Measurements from ENCODE around the gene RET.

The RET gene

DNA sequence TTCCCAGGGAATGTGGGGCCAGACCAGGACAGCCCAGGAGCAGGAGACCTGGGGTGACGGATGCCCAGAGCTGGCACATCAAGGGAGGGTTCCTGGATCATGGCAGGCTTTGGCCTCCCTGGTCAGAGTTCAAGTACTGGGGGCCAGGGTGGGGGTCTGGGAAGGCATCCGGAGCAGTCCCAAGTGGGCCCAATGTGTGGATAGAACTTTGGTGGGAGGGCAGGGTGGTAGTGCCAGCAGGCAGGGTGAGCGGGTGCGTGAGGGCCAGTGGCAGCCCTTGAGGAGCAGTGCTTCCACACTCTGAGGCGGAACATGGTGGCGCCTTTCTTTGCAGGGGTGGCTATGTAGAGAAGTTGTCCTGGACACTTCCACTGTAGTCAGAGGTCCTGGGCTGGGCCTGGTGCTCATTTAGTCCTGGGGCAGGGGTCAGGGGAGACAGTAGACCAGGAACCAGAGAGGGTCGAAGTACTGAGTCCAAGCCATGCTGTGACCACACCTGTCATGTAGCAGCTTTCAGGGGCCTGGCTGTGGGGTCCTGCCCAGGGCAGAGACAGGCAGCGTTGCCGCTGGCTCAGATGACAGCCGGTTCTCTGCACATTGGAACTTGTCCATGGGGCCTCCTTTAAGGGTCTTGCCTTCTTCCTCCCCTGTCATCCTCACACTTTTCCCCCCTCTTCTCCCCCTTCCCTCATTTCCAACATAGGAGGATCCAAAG, 39.2 kb downstream of the RET start:
- TF ChIP-seq, protein P1, sequence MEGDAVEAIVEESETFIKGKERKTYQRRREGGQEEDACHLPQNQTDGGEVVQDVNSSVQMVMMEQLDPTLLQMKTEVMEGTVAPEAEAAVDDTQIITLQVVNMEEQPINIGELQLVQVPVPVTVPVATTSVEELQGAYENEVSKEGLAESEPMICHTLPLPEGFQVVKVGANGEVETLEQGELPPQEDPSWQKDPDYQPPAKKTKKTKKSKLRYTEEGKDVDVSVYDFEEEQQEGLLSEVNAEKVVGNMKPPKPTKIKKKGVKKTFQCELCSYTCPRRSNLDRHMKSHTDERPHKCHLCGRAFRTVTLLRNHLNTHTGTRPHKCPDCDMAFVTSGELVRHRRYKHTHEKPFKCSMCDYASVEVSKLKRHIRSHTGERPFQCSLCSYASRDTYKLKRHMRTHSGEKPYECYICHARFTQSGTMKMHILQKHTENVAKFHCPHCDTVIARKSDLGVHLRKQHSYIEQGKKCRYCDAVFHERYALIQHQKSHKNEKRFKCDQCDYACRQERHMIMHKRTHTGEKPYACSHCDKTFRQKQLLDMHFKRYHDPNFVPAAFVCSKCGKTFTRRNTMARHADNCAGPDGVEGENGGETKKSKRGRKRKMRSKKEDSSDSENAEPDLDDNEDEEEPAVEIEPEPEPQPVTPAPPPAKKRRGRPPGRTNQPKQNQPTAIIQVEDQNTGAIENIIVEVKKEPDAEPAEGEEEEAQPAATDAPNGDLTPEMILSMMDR (IDR thresholded peaks at IDR 0.05; ENCODE audit: extremely low read depth, missing control alignments), result no peak
- DNase-seq (ENCODE audit: low spot score), result no peak

DNA sequence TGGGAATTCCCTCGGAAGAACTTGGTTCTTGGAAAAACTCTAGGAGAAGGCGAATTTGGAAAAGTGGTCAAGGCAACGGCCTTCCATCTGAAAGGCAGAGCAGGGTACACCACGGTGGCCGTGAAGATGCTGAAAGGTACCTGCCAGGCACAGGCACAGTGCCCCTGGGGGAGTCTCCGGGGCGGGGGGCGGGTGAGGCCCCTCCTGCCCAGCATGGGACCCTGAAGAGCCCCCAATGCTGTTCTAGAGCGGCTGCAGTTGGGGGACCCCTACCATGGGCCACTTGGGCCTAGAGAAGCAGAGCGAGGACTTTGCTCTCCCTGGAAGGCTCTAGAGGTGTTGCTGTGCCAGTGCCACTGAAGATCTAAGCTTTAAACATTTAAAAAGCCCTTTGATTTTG, 39.7 kb downstream of the RET start:
- TF ChIP-seq, protein P1 (IDR thresholded peaks at IDR 0.05; ENCODE audit: extremely low read depth, missing control alignments), result no peak
- DNase-seq (ENCODE audit: low spot score), result no peak

DNA sequence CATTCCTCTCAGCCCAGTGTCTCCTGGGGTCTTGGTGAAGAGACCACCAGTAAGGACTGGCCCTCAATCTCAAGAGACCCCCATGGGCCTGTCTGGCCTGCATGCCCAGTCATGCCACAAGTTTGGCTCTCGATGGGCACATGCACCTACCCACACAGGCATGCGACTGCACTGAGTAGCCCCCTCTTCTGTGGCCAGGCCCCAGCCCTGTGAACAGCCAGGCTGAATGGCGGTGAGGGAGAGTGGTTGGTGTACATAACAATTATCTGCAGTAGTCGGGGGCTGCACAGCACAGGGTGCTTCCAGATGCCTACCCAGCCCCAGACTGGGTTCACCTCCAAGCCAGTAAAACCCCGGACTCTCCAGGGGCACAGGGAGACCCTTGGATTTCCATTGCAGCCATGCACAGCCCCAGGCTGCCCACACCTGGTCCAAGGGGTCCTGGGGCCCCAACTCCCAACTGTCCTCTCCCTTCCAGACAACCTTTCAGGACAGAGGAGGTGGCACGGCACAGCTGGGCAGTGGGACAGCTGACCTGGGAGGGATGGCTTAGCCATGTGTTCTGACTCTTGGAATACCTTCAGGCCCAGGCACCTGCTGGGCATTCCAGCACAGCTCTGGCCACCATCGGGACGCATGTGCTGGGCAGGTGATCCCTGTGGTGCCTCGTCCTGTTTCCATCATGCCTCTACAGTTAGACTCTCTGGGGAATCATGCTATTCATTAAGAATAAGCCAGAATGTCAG, 40.3 kb downstream of the RET start:
- TF ChIP-seq, protein P1 (IDR thresholded peaks at IDR 0.05; ENCODE audit: extremely low read depth, missing control alignments), result no peak
- DNase-seq (ENCODE audit: low spot score), result no peak

DNA sequence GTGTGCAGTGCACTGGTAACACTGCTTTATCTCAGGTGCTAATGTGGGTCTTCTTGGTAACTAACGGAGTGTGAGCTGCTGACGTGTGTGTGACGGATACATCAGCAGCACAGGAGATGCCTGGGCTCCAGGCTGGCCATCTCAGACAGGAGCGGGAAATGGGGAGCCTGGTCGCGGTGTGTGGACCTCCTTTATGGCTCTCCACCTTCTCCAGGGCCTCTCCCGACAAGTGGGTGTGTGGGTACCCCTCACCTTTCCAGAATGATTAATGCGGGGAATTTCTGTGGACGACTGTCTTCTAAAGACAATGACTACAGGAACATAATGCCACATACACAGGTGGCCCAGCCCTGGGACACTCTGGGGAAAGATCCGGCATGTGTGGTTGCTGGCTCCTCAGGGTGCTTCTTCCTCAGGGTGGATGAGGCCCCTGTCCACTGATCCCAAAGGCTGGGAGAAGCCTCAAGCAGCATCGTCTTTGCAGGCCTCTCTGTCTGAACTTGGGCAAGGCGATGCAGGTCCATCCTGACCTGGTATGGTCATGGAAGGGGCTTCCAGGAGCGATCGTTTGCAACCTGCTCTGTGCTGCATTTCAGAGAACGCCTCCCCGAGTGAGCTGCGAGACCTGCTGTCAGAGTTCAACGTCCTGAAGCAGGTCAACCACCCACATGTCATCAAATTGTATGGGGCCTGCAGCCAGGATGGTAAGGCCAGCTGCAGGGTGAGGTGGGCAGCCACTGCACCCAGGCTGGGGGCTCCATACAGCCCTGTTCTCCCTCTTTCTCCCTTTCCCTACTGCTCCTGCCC, 41.1 kb downstream of the RET start:
- DNase-seq (ENCODE audit: low spot score), result no peak
- TF ChIP-seq, protein P1 (IDR thresholded peaks at IDR 0.05; ENCODE audit: extremely low read depth, missing control alignments), result no peak

DNA sequence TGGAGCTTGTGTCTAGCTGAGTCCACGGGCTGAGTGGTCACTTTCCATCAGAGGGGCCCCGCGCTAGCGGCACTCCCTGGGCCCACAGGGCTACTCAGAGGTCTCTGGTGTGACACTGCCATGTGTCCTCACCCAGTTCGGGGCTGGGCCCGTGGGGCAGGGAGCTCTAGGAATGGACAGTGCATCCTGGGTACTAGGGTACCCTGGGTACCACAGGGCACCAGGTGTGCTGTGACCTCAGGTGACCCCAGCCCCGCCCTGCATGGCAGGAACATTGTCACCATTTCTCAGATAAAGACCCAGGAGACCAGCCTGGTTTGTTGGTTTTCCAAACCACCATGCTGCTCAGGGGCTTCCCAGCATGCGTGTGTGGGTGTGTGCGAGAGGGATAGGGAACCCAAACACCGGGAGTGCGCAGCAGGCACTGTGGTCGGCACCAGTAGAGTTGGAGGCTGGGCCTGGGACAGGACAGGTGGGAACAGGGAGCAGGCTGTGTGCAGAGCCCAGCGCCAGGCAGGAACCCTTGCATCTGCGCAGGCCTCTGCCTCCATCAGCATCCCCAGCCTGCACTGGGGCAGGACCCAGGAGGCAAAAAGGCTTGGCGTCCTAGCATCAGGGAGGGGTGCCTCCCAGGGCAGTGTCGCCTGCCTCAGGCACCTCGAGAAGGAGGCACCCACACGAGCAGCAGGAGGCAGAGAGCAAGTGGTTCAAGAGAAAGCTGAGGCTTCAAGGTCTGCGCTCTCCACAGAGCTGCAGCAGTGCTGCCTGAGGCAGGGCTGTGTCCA, 42.0 kb downstream of the RET start:
- DNase-seq (ENCODE audit: low spot score), result no peak
- TF ChIP-seq, protein P1 (IDR thresholded peaks at IDR 0.05; ENCODE audit: extremely low read depth, missing control alignments), result no peak

DNA sequence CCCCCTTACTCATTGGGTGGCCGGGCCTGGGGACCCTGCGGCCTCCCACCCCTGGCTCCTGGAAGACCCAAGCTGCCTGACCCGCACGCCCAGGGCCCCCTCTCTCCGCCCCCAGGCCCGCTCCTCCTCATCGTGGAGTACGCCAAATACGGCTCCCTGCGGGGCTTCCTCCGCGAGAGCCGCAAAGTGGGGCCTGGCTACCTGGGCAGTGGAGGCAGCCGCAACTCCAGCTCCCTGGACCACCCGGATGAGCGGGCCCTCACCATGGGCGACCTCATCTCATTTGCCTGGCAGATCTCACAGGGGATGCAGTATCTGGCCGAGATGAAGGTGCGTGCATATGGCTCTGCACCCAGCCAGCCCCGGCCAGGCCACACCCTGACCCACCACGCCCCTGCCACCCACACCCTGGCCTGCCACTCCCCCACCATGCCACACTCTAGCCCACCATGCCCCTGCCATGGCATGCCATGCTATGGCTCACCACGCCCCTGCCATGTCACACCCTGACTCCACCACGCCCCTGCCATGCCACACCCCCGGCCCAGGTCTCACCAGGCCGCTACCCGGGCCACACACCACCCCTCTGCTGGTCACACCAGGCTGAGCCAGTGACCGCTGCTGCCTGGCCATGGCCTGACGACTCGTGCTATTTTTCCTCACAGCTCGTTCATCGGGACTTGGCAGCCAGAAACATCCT, 42.7 kb downstream of the RET start:
- no peak for DNase-seq (ENCODE audit: low spot score)
- TF ChIP-seq, protein P1 (IDR thresholded peaks at IDR 0.05; ENCODE audit: extremely low read depth, missing control alignments), result no peak

Measured in GM20000 (cell line).